ENCODE results near the gene F13A1. TPM values are rescaled to one million over a fixed set of nuclear protein-coding genes. Genes with fewer than 3 reads are reported as not detected.

Gene F13A1
- total and polyA plus RNA-seq, 2 of the 8 experiments (the other 6 are each of a cell fraction or from before 2014, with no cell fraction given) = 0.57 to 1.5 TPM

GRCh38 chr6:6152060-6152459 lies 168.4 kb downstream of the F13A1 start:
- no peak overlapping the region for H2BK120ac ChIP-seq (replicated peaks; ENCODE audit: low read depth, low read length)
- H3K36me3 ChIP-seq (ENCODE audit: control insufficient read depth in 2 of 4, insufficient read depth in 4 of 4, low read length in 3 of 4) = no peaks in the 10 kb centered on the region
- H2BK5ac ChIP-seq (ENCODE audit: low read depth, low read length) = no peak overlapping the region
- TF ChIP-seq TBP (IDR thresholded peaks at IDR 0.05; ENCODE audit: low read depth, low read length) (no peak), YY1 (IDR thresholded peaks at IDR 0.05; ENCODE audit: low read depth, low read length) (no peak), USF2 (IDR thresholded peaks at IDR 0.05; ENCODE audit: low read length) (no peak), RAD21 (IDR thresholded peaks at IDR 0.05 in 1 of 2, conservative IDR thresholded peaks at IDR 0.05 in 1 of 2; ENCODE audit: low read depth in 2 of 2, low read length in 2 of 2) (no peak), GABPA (IDR thresholded peaks at IDR 0.05; ENCODE audit: borderline replicate concordance, insufficient read depth, low read length) (no peak), EP300 (IDR thresholded peaks at IDR 0.05; ENCODE audit: borderline replicate concordance in 1 of 2, low read depth in 2 of 2, low read length in 2 of 2) (no peak), ATF3 (IDR thresholded peaks at IDR 0.05; ENCODE audit: insufficient read depth, low read depth, low read length) (no peak), JUN (IDR thresholded peaks at IDR 0.05; ENCODE audit: low read depth, low read length) (no peak), MAX (IDR thresholded peaks at IDR 0.05) (no peak)
- H3K23ac ChIP-seq (ENCODE audit: insufficient read length) = no peak overlapping the region
- no peak overlapping the region for H4K8ac ChIP-seq (ENCODE audit: extremely low read depth, insufficient read depth, low read length)
- H2AK5ac ChIP-seq (ENCODE audit: low read depth, low read length) = no peak overlapping the region
- H3K9me3 ChIP-seq (ENCODE audit: insufficient read depth in 2 of 2, low read depth in 1 of 2, low read length in 1 of 2) = no peaks in the 10 kb centered on the region
- H3K79me1 ChIP-seq (ENCODE audit: low read depth, low read length) = no peaks in the 10 kb centered on the region
- no peaks in the 10 kb centered on the region for H4K20me1 ChIP-seq (replicated peaks in 1 of 2; ENCODE audit: control insufficient read depth in 1 of 2, insufficient read depth in 2 of 2, low read length in 2 of 2)
- H3K4ac ChIP-seq (replicated peaks; ENCODE audit: insufficient read length, low read depth, low read length) = no peak overlapping the region
- no peak overlapping the region for H4K5ac ChIP-seq (ENCODE audit: insufficient read length, low read depth, low read length)
- no peaks in the 10 kb centered on the region for H3K27me3 ChIP-seq (replicated peaks in 1 of 4; ENCODE audit: control insufficient read depth in 3 of 4, extremely low read depth in 1 of 4, insufficient read depth in 3 of 4, low read length in 3 of 4)
- H2BK15ac ChIP-seq (ENCODE audit: low read length) = no peak overlapping the region
- no peak overlapping the region for H3K4me3 ChIP-seq (ENCODE audit: extremely low read depth in 1 of 4, insufficient read depth in 2 of 4, low read depth in 3 of 4, low read length in 4 of 4)
- no peak overlapping the region for H4K91ac ChIP-seq (replicated peaks; ENCODE audit: insufficient read length, low read length)
- no peaks in the 10 kb centered on the region for H3K23me2 ChIP-seq (ENCODE audit: low read depth, low read length)
- H3K4me1 ChIP-seq (replicated peaks in 1 of 4; ENCODE audit: control insufficient read depth in 3 of 4, insufficient read depth in 4 of 4, low read length in 3 of 4) = peaks cover 0 to 4% (median 0%) of the 10 kb centered on the region in 4 experiments; a peak in 1 of 7 replicates
- H3K9ac ChIP-seq (replicated peaks in 1 of 4; ENCODE audit: extremely low read depth in 1 of 4, low read depth in 3 of 4, low read length in 3 of 4) = no peak overlapping the region
- DNase-seq (ENCODE audit: low read depth in 1 of 2, low spot score in 2 of 2) (no peak), FAIRE-seq (no peak)
- ChIA-PET POLR2A (ENCODE audit: partially characterized antibody) (no interaction called here), CTCF (ENCODE audit: partially characterized antibody) (interaction anchor here (1.1 to 2.2 kb wide), 4 partner anchors 20 to 396 kb away, joined by 3 to 9 read pairs (median 4); no protein-coding TSS in a partner anchor)
- H3K14ac ChIP-seq (ENCODE audit: insufficient read length) = no peak overlapping the region
- no peak overlapping the region for H3K27ac ChIP-seq (ENCODE audit: low read depth, low read length)
- no peak overlapping the region for H2BK20ac ChIP-seq (ENCODE audit: low read length)
- H2AFZ ChIP-seq (ENCODE audit: low read length) = no peak overlapping the region
- no peak overlapping the region for H2BK12ac ChIP-seq (ENCODE audit: low read depth, low read length)
- H3K79me2 ChIP-seq (ENCODE audit: control insufficient read depth in 1 of 2, insufficient read depth in 2 of 2, low read length in 2 of 2) = no peaks in the 10 kb centered on the region
- 73% methylated on average over 6 of the region's 6 CpGs; no CpG with 5 or more reads in 1 of the 2 experiments for WGBS, 2 experiments (ENCODE audit: extremely low coverage in 1 of 2, insufficient coverage in 1 of 2, insufficient read length in 1 of 2, insufficient replicate concordance in 2 of 2, low coverage in 1 of 2, low lambda C conversion rate in 2 of 2, missing lambda C conversion rate in 1 of 2)
- H3K4me2 ChIP-seq (ENCODE audit: insufficient read depth in 1 of 2, low read depth in 2 of 2, low read length in 2 of 2) = no peak overlapping the region
- no peak overlapping the region for H3K56ac ChIP-seq (replicated peaks; ENCODE audit: insufficient read length, low read depth, low read length)
- H3K18ac ChIP-seq (ENCODE audit: extremely low read depth, low read length) = no peak overlapping the region

All from H1 (cell line).